Measurements from ENCODE around the gene RBM43.
A peak's percentile ranks its signal among the peaks of the same experiment; 100 is the strongest.
"Not testable (repeated sequence)": the region's sequence is repeated elsewhere in the genome, so short reads cannot be mapped to it uniquely, and the experiment has no call there.

Gene RBM43

GRCh38 chr2:151261231-151261976, at the start of gene RBM43:
RBM43 (minus strand) TSS chr2:151261863; CDS start chr2:151261727, 136 bp downstream.
- Histone ChIP-seq H3K4me1 (ENCODE audit: control insufficient read depth in 1 of 2, insufficient read depth in 2 of 2, low read length in 2 of 2) (peaks cover 8 to 10% of the 10 kb centered on the region in 2 donors), H3K4me3 (ENCODE audit: low read depth in 1 of 2, low read length in 2 of 2) (peak within 1 kb of the TSS; percentile 94 to 97)

DNA sequence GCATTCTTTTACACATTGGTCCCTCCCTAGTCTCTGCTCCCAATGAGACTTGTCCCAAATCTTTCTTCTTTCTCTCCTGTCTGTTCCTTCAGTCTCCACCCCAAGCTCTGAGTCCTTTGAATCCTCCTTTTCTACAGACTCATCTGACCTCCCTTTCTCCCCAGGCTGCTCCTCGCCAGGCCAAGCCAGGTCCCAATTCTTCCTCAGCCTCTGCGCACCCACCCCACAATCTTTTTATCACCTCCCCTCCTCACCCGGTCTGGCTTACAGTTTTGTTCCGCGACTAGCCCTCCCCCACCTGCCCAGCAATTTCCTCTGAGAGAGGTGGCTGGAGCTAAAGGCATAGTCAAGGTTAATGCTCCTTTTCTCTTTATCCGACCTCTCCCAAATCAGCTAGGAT, 48.6 kb upstream of the RBM43 start:
- not testable (repeated sequence) for H3K27ac ChIP-seq (ENCODE audit: low read depth, low read length); H3K9me3 ChIP-seq (ENCODE audit: control insufficient read depth in 1 of 2, low read length in 2 of 2); H3K4me1 ChIP-seq (ENCODE audit: control insufficient read depth in 1 of 2, insufficient read depth in 2 of 2, low read length in 2 of 2); H3K36me3 ChIP-seq (ENCODE audit: control insufficient read depth in 1 of 2, insufficient read depth in 2 of 2, low read length in 2 of 2); H3K9ac ChIP-seq (ENCODE audit: low read depth in 1 of 2, low read length in 2 of 2); H3K27me3 ChIP-seq (ENCODE audit: control insufficient read depth in 1 of 2, insufficient read depth in 2 of 2, low read length in 2 of 2); H3K4me3 ChIP-seq (ENCODE audit: low read depth in 1 of 2, low read length in 2 of 2)

More at GRCh38 chr2:151261231-151261976, at the start of gene RBM43:
- peak within 1 kb of the TSS; percentile 97 to 99 for H3K9ac ChIP-seq (ENCODE audit: low read depth in 1 of 2, low read length in 2 of 2)
- no peaks in the 10 kb centered on the region for H3K27me3 ChIP-seq (ENCODE audit: control insufficient read depth in 1 of 2, insufficient read depth in 2 of 2, low read length in 2 of 2)
- H3K27ac ChIP-seq (ENCODE audit: low read depth, low read length), result peak within 1 kb of the TSS; percentile 95
- H3K9me3 ChIP-seq (ENCODE audit: control insufficient read depth in 1 of 2, low read length in 2 of 2), result no peaks in the 10 kb centered on the region
- H3K36me3 ChIP-seq (ENCODE audit: control insufficient read depth in 1 of 2, insufficient read depth in 2 of 2, low read length in 2 of 2), result no peaks in the 10 kb centered on the region

DNA sequence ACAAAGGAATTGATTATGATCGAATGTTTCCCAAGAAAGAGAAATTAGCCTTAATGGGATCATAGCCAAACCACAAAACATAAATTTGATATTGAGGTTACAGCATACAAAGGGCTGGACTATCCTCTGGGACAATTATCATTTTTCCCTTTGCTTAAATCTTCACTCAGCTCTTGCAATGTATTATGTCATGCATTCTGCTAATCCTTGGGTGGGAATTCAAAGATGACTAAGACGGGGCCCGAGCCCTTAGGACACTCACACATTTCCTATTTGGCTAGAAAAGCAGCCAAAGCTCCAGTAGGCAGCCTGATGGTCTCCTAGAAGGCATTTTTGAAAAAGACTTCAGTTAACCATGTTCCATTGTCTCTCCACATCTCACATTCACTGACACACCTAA, 45.0 kb upstream of the RBM43 start:
- no peaks in the 10 kb centered on the region for H3K9me3 ChIP-seq (ENCODE audit: control insufficient read depth in 1 of 2, low read length in 2 of 2)
- H3K27me3 ChIP-seq (ENCODE audit: control insufficient read depth in 1 of 2, insufficient read depth in 2 of 2, low read length in 2 of 2), result no peaks in the 10 kb centered on the region
- H3K4me1 ChIP-seq (ENCODE audit: control insufficient read depth in 1 of 2, insufficient read depth in 2 of 2, low read length in 2 of 2), result no peaks in the 10 kb centered on the region
- no peak overlapping the region for H3K27ac ChIP-seq (ENCODE audit: low read depth, low read length)
- no peak overlapping the region for H3K9ac ChIP-seq (ENCODE audit: low read depth in 1 of 2, low read length in 2 of 2)
- no peak overlapping the region for H3K4me3 ChIP-seq (ENCODE audit: low read depth in 1 of 2, low read length in 2 of 2)
- no peaks in the 10 kb centered on the region for H3K36me3 ChIP-seq (ENCODE audit: control insufficient read depth in 1 of 2, insufficient read depth in 2 of 2, low read length in 2 of 2)

DNA sequence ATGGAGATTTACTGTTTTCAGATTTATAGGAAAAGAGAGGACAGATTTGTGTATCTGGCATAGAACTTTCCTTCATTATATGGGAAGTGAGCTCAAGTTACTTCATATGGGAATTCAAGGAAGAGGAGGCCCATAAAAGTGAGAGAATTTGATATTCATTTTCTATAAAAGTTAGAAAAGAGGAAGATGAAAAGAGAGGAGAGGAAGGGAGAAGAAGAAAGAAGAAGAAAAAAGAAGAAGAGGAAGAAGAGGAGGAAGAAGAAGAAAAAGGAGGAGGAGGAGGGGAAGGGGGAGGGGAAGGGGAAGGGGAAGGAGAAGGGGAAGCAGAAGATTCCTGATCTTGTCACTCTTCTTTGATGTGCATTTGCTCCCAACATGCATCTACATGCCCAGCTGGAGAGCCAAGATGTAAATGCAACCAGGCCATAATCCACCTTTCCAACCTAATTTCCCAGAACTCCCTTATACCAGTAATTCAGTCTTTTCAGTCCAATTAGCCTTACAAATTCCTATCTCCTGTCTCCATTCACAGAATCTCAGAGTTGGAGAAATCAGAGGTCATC, 43.5 kb upstream of the RBM43 start:
- Histone ChIP-seq H3K27me3 (ENCODE audit: control insufficient read depth in 1 of 2, insufficient read depth in 2 of 2, low read length in 2 of 2) (no peaks in the 10 kb centered on the region), H3K4me3 (ENCODE audit: low read depth in 1 of 2, low read length in 2 of 2) (no peak overlapping the region), H3K9ac (ENCODE audit: low read depth in 1 of 2, low read length in 2 of 2) (no peak overlapping the region), H3K36me3 (ENCODE audit: control insufficient read depth in 1 of 2, insufficient read depth in 2 of 2, low read length in 2 of 2) (no peaks in the 10 kb centered on the region), H3K4me1 (ENCODE audit: control insufficient read depth in 1 of 2, insufficient read depth in 2 of 2, low read length in 2 of 2) (no peaks in the 10 kb centered on the region), H3K27ac (ENCODE audit: low read depth, low read length) (no peak overlapping the region), H3K9me3 (ENCODE audit: control insufficient read depth in 1 of 2, low read length in 2 of 2) (no peaks in the 10 kb centered on the region)

DNA sequence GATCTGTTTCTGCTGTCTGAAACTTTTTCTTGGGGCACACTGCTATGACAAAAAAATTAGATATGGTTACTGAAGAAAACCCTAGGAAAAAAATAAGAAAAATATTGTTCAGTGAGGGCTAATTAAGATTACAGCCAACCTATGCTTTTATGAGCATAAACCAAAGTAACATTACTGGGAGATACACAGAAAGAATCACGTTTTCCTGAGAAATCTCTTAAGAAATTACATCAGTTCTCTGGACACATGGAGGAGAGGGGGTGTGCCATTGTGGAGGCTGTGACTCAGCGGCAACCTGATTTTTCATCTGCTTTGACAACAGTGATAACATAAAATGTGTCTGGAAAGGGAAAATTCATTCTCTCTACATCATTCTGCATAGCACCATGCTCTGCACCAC, 41.2 kb upstream of the RBM43 start:
- Histone ChIP-seq H3K4me1 (ENCODE audit: control insufficient read depth in 1 of 2, insufficient read depth in 2 of 2, low read length in 2 of 2) (no peaks in the 10 kb centered on the region), H3K36me3 (ENCODE audit: control insufficient read depth in 1 of 2, insufficient read depth in 2 of 2, low read length in 2 of 2) (no peaks in the 10 kb centered on the region), H3K27ac (ENCODE audit: low read depth, low read length) (no peak overlapping the region), H3K4me3 (ENCODE audit: low read depth in 1 of 2, low read length in 2 of 2) (no peak overlapping the region), H3K9me3 (ENCODE audit: control insufficient read depth in 1 of 2, low read length in 2 of 2) (no peaks in the 10 kb centered on the region), H3K27me3 (ENCODE audit: control insufficient read depth in 1 of 2, insufficient read depth in 2 of 2, low read length in 2 of 2) (no peaks in the 10 kb centered on the region), H3K9ac (ENCODE audit: low read depth in 1 of 2, low read length in 2 of 2) (no peak overlapping the region)

DNA sequence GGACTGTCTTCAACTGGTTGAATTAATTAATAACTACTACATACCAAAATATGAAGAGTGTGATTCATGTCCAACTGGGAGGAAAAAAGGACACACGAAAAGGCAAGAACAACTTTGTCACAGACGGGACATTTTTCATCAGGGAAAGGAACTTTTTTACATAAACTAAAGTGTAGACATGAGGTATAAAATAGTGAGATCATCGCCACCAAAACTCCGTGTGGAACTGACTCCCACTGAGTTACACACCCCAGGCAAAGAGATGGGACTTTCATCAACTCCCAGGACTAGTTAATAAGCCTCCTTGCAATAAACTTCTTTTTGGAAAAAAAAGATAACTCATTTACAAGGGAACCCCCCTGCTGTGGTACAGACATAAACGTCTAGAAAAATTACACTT, 40.7 kb upstream of the RBM43 start:
- H3K9ac ChIP-seq (ENCODE audit: low read depth in 1 of 2, low read length in 2 of 2), result no peak overlapping the region
- H3K27me3 ChIP-seq (ENCODE audit: control insufficient read depth in 1 of 2, insufficient read depth in 2 of 2, low read length in 2 of 2), result no peaks in the 10 kb centered on the region
- no peaks in the 10 kb centered on the region for H3K36me3 ChIP-seq (ENCODE audit: control insufficient read depth in 1 of 2, insufficient read depth in 2 of 2, low read length in 2 of 2)
- H3K27ac ChIP-seq (ENCODE audit: low read depth, low read length), result no peak overlapping the region
- H3K4me1 ChIP-seq (ENCODE audit: control insufficient read depth in 1 of 2, insufficient read depth in 2 of 2, low read length in 2 of 2), result no peaks in the 10 kb centered on the region
- no peak overlapping the region for H3K4me3 ChIP-seq (ENCODE audit: low read depth in 1 of 2, low read length in 2 of 2)
- no peaks in the 10 kb centered on the region for H3K9me3 ChIP-seq (ENCODE audit: control insufficient read depth in 1 of 2, low read length in 2 of 2)

DNA sequence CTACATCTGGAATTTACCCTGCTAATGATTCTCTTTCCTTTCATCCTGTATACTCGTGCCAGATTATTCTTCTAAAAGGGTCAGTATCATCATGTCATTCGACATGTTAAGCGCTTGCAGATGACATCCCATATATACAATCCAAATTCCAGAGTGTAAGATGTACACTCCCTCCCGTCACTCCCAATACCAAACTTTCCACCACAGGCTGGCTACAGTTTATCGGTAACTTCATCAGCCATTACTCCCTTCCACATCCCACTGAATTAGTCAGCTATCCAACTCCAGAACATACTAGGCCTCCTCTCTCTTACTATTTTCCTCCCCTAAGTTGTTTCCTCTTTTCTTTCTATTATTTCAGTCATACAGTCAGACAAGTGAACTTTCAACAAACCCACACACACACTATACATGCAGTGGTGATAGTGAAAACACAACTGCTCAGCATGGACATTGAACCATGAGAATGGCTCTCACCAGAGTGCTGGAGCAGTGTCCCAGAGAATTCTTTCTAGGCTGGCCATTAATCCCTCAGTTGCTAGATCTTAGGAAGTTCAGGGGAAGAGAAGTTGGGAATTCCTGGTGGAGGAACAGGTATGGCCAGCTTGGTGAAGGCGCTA, 38.4 kb upstream of the RBM43 start:
- Histone ChIP-seq H3K36me3 (ENCODE audit: control insufficient read depth in 1 of 2, insufficient read depth in 2 of 2, low read length in 2 of 2) (no peaks in the 10 kb centered on the region), H3K27me3 (ENCODE audit: control insufficient read depth in 1 of 2, insufficient read depth in 2 of 2, low read length in 2 of 2) (no peaks in the 10 kb centered on the region), H3K9ac (ENCODE audit: low read depth in 1 of 2, low read length in 2 of 2) (no peak overlapping the region), H3K4me3 (ENCODE audit: low read depth in 1 of 2, low read length in 2 of 2) (no peak overlapping the region), H3K9me3 (ENCODE audit: control insufficient read depth in 1 of 2, low read length in 2 of 2) (no peaks in the 10 kb centered on the region), H3K27ac (ENCODE audit: low read depth, low read length) (no peak overlapping the region), H3K4me1 (ENCODE audit: control insufficient read depth in 1 of 2, insufficient read depth in 2 of 2, low read length in 2 of 2) (no peaks in the 10 kb centered on the region)

- Histone ChIP-seq H3K4me1 (ENCODE audit: control insufficient read depth in 1 of 2, insufficient read depth in 2 of 2, low read length in 2 of 2) (no peaks in the 10 kb centered on the region), H3K27me3 (ENCODE audit: control insufficient read depth in 1 of 2, insufficient read depth in 2 of 2, low read length in 2 of 2) (no peaks in the 10 kb centered on the region), H3K9me3 (ENCODE audit: control insufficient read depth in 1 of 2, low read length in 2 of 2) (no peaks in the 10 kb centered on the region), H3K36me3 (ENCODE audit: control insufficient read depth in 1 of 2, insufficient read depth in 2 of 2, low read length in 2 of 2) (no peaks in the 10 kb centered on the region), H3K4me3 (ENCODE audit: low read depth in 1 of 2, low read length in 2 of 2) (no peak overlapping the region), H3K27ac (ENCODE audit: low read depth, low read length) (no peak overlapping the region), H3K9ac (ENCODE audit: low read depth in 1 of 2, low read length in 2 of 2) (no peak overlapping the region)
Observed at GRCh38 chr2:151297882-151298281, 36.2 kb upstream of the RBM43 start.

DNA sequence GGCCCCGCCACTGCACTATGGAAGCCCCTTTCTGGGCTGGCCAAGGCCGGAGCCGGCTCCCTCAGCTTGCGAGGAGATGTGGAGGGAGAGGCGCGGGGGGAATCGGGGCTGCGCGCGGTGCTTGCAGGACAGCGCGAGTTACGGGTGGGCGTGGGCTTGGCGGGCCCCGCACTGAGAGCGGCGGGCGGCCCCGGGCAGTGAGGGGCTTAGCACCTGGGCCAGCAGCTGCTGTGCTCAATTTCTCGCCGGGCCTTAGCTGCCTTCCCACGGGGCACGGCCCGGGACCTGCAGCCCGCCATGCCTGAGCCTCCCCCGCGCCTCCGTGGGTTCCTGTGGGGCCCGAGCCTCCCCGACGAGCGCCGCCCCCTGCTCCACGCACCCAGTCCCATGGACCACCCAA, 34.3 kb upstream of the RBM43 start:
- H3K27me3 ChIP-seq (ENCODE audit: control insufficient read depth in 1 of 2, insufficient read depth in 2 of 2, low read length in 2 of 2); H3K9ac ChIP-seq (ENCODE audit: low read depth in 1 of 2, low read length in 2 of 2); H3K4me1 ChIP-seq (ENCODE audit: control insufficient read depth in 1 of 2, insufficient read depth in 2 of 2, low read length in 2 of 2); H3K4me3 ChIP-seq (ENCODE audit: low read depth in 1 of 2, low read length in 2 of 2); H3K36me3 ChIP-seq (ENCODE audit: control insufficient read depth in 1 of 2, insufficient read depth in 2 of 2, low read length in 2 of 2); H3K9me3 ChIP-seq (ENCODE audit: control insufficient read depth in 1 of 2, low read length in 2 of 2); H3K27ac ChIP-seq (ENCODE audit: low read depth, low read length): not testable (repeated sequence)

DNA sequence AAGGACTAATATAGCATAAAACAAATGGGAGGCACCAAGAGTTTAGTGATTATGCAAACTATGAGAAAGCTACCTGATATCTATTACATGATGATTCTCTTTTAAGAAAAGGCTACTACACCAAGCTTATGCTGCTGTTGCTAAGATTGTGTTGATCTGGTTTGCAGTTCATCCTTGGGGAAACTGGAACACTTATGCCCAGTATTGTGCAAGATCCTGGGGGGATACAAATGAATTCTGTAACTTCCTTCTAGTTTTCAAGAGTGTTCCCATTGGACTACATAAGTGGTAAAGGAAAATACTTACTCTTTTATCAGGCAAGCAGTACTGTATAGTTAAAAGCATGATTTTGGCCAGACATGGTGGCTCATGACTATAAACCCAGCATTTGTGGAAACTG, 30.9 kb upstream of the RBM43 start:
- H3K27ac ChIP-seq (ENCODE audit: low read depth, low read length), result no peak overlapping the region
- no peaks in the 10 kb centered on the region for H3K27me3 ChIP-seq (ENCODE audit: control insufficient read depth in 1 of 2, insufficient read depth in 2 of 2, low read length in 2 of 2)
- no peak overlapping the region for H3K4me3 ChIP-seq (ENCODE audit: low read depth in 1 of 2, low read length in 2 of 2)
- no peaks in the 10 kb centered on the region for H3K9me3 ChIP-seq (ENCODE audit: control insufficient read depth in 1 of 2, low read length in 2 of 2)
- peaks cover 9 to 12% of the 10 kb centered on the region in 2 donors for H3K4me1 ChIP-seq (ENCODE audit: control insufficient read depth in 1 of 2, insufficient read depth in 2 of 2, low read length in 2 of 2)
- H3K9ac ChIP-seq (ENCODE audit: low read depth in 1 of 2, low read length in 2 of 2), result no peak overlapping the region
- H3K36me3 ChIP-seq (ENCODE audit: control insufficient read depth in 1 of 2, insufficient read depth in 2 of 2, low read length in 2 of 2), result no peaks in the 10 kb centered on the region

Data from duodenal mucosa (tissue), 2 donors.